Fibroblast of pulmonary artery (primary cell): ENCODE data around the gene ALDH3B2.
"Not testable (repeated sequence)": the region's sequence is repeated elsewhere in the genome, so short reads cannot be mapped to it uniquely, and the experiment has no call there.

Source experiments
- DNase-seq: peaks from one replicate; pipeline ENCODE4 v3.0.0-alpha.2; 2010; ENCODE audit warnings: low read depth
- H3K4me3 ChIP-seq: replicated peaks from 2 replicates; pipeline ENCODE4 v1.5.1; 2011; ENCODE audit warnings: low read depth, mild to moderate bottlenecking, control low read depth, low read length, moderate library complexity
- TF ChIP-seq, protein P1 (sequence below): IDR thresholded peaks from 2 replicates; pipeline ENCODE4 v1.5.1; 2011; ENCODE audit warnings: mild to moderate bottlenecking, control low read depth, low read length, inconsistent platforms; ENCODE audit errors: missing control alignments

The ALDH3B2 gene

DNA sequence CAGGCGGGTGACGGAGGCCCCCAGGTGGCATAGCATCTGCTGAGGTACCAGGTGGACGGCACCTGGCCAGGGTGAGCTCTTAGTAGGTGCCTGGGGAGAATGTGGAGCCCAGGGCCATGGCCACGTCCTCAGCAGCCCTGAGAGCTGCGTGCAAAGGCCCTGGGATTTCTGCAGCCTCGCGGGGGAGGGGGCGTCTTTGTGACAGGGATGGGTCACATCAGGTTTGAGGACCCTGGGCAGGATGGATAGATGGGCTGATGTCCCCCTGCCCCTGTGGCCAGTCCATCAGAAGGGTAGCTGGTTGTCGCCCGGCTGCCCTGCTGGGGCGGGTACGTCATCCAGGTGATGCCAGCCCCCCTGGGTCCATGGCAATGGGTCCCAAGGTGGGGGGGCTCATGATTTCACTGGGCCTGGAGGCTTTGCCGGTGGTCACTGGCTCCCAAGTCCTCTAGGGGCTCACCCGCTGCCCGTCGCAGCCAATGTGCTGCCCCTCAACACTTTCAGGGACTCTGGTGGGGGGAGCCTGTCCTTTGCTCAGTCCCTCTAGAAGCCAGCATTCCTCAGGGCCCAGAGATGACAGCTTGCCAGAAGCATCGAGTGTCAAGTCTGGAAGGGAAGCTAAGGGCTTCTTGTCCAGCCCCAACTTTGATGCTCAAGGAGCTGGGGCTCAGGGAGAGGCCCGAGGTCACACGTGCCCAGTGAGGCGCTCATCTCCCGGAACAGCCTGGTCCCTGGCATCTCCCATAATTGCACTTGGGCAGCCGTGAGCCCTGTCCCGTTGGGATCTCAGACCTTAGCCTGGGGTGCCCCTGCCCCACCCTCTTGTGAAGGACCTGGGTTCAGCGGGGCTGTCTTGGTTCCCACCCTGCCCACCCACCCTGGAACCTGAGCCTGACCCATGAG lies 35.6 kb downstream of the ALDH3B2 start:
- no peak for DNase-seq
- no peak overlapping the region for H3K4me3 ChIP-seq
- TF ChIP-seq, protein P1, sequence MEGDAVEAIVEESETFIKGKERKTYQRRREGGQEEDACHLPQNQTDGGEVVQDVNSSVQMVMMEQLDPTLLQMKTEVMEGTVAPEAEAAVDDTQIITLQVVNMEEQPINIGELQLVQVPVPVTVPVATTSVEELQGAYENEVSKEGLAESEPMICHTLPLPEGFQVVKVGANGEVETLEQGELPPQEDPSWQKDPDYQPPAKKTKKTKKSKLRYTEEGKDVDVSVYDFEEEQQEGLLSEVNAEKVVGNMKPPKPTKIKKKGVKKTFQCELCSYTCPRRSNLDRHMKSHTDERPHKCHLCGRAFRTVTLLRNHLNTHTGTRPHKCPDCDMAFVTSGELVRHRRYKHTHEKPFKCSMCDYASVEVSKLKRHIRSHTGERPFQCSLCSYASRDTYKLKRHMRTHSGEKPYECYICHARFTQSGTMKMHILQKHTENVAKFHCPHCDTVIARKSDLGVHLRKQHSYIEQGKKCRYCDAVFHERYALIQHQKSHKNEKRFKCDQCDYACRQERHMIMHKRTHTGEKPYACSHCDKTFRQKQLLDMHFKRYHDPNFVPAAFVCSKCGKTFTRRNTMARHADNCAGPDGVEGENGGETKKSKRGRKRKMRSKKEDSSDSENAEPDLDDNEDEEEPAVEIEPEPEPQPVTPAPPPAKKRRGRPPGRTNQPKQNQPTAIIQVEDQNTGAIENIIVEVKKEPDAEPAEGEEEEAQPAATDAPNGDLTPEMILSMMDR: no peak

DNA sequence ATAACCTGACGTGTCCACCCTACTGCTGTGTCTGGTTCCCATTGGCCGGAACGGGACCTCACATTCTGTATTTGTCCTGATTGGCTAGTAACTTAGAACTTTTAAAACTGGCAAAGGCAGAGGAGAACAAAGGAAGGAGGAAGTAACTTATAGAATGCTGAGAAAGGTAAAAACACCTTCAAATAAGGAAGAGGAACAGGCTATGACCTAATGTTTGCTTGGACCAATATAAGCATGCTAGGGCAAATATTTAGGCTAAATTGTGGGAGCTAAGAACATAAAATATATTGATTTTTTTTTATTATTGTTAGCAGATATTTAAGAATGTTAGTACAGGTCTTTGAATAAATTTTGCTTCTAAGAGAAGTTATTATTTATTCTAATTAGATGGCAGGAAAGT lies 37.0 kb downstream of the ALDH3B2 start:
- H3K4me3 ChIP-seq, DNase-seq: not testable (repeated sequence)

DNA sequence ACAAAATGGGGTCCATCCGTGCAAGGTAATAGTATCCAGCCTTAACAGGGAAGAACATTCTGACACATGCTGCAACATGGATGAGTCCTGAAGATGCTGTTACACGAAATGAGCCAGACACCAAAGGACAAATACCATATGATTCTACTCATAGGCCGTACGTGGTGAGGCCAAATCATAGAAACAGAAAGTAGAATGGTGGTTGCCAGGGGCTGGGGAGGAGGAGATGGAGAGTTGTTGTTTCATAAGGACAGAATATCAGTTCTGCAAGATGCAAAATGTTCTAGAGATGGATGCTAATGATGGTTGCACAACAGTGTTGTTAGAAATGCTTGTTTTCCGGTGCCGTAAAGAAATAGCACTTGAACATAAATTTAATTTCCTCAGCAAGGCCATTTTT lies 37.5 kb downstream of the ALDH3B2 start:
- H3K4me3 ChIP-seq: no peak overlapping the region
- no peak for DNase-seq
- TF ChIP-seq, protein P1: no peak

DNA sequence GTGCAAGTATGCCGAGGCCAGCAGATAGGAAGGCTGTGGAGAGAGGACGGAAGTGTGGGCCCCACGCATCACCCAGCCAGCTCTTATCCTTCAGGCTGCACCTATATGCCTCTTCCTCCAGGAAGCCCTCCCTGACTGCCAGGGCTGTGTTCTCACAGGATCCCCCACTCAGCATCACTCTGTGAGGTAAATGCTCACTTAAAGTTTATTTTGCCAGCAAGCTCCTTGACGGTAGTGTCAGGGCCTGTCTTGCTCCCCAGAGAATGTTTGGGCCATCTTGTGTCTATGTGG lies 39.2 kb downstream of the ALDH3B2 start:
- TF ChIP-seq, protein P1: no peak

GRCh38 chr11:67634366-67635230 lies 39.8 kb downstream of the ALDH3B2 start:
- TF ChIP-seq, protein P1: no peak
- no peak for DNase-seq
- no peak overlapping the region for H3K4me3 ChIP-seq

More for the DNA sequence above, 39.2 kb downstream of the ALDH3B2 start:
- H3K4me3 ChIP-seq: no peak overlapping the region
- DNase-seq: no peak

DNA sequence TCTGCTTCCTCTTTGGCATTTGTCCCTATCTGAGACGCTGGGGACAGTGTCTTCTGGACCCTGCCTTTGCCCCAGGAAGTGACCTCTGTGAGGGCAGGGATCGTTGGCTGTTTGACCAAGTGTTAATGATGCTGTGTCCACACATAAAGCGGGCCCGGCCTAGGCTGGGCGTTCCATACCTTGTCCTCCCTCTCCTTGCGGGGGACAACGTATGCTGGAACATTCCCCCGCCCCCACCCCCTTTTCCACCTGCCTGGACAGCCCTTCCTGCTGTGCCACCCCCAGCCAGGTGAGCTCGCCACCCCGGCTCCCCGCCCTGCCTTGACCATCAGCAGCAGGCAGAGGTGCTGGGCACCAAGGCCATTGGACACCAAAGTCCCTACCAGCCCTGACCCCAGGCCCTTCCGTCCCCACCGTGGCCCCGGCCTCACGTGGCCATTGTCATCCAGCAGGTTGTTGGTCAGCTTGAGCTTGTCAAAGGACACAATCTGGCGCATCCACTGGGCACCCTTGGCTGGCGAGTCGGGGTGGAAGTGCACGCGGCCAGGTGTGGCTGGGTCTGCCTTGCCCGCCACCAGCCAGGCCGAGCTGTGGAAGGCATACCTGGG lies 40.6 kb downstream of the ALDH3B2 start:
- TF ChIP-seq, protein P1: no peak
- H3K4me3 ChIP-seq: no peak overlapping the region
- DNase-seq: no peak

DNA sequence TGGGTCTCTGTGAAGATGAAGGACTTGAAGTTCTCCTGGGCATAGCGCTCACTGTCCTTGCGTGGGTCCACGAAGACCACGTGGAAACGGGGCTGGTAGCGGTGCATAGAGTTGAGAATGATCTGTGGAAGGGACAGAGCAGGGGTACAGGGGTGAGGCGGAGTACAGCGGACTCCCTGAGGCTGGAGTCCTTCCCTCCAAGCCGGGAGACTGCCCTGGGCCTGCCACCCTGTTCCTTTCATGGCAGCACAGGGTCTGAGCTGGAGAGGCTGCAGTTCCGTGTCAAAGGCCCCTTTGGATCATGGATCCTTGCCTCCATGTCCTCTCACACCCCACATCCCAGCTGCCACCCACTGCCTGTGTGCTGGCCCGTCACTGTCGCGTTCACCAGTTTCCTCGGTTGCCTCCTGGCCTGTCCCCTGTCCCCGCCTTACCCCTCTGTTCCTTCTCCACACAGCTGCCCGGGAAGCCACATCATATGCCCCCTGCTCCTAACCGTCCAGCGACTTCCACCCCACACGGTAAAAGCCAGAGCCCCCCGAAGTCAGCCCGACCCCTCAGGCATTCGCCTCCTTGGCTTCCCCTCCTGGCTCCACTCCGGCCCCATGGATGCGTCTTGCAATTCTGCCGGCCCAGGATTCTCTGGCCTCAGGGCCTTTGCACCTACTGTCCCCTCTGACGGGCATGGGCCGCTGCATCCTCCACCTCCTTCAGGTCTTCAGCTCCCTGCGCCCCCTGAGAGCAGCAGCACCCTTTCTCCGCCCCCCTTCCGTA lies 41.3 kb downstream of the ALDH3B2 start:
- no peak for DNase-seq
- TF ChIP-seq, protein P1: no peak

More for the DNA sequence above, 41.3 kb downstream of the ALDH3B2 start:
- H3K4me3 ChIP-seq: no peak overlapping the region
